Subcutaneous abdominal adipose tissue (tissue), 5 donors: ENCODE measurements around the gene LIPA.
A peak's percentile ranks its signal among the peaks of the same experiment; 100 is the strongest.
"Not testable (repeated sequence)": the region's sequence is repeated elsewhere in the genome, so short reads cannot be mapped to it uniquely, and the experiment has no call there.

Experiments
- H3K27ac ChIP-seq: one replicate; pipeline ENCODE4 v1.7.0; 2013; ENCODE audit warnings: low read depth, mild to moderate bottlenecking, inconsistent platforms, low read length, moderate library complexity
- H3K27me3 ChIP-seq, 5 donors: one replicate each; pipeline ENCODE4 v1.7.0; 2013; ENCODE audit warnings: low read length in 5 of 5, inconsistent platforms in 1 of 5; ENCODE audit not compliant: control insufficient read depth in 5 of 5, insufficient read depth in 4 of 5
- H3K36me3 ChIP-seq, 5 donors: one replicate each; pipeline ENCODE4 v1.7.0; 2013; ENCODE audit warnings: low read length in 5 of 5; ENCODE audit not compliant: control insufficient read depth in 5 of 5, insufficient read depth in 5 of 5
- H3K4me1 ChIP-seq, 5 donors: one replicate each; pipeline ENCODE4 v1.7.0; 2013; ENCODE audit warnings: low read length in 5 of 5, mild to moderate bottlenecking in 3 of 5, moderate library complexity in 1 of 5; ENCODE audit not compliant: control insufficient read depth in 5 of 5, insufficient read depth in 5 of 5
- H3K4me3 ChIP-seq, 5 donors: one replicate each; pipeline ENCODE4 v1.7.0; 2013; ENCODE audit warnings: low read length in 5 of 5, low read depth in 1 of 5
- H3K9ac ChIP-seq, 5 donors: one replicate each; pipeline ENCODE4 v1.7.0; 2013; ENCODE audit warnings: low read length in 5 of 5, mild to moderate bottlenecking in 4 of 5, moderate library complexity in 3 of 5
- H3K9me3 ChIP-seq, 5 donors: one replicate each; pipeline ENCODE4 v1.7.0; 2013; ENCODE audit warnings: low read length in 5 of 5; ENCODE audit not compliant: control insufficient read depth in 5 of 5
- donor health status: healthy.
- donor health status: healthy.
- donor health status: healthy.
- donor health status: healthy.
- donor health status: healthy.

The LIPA gene

DNA sequence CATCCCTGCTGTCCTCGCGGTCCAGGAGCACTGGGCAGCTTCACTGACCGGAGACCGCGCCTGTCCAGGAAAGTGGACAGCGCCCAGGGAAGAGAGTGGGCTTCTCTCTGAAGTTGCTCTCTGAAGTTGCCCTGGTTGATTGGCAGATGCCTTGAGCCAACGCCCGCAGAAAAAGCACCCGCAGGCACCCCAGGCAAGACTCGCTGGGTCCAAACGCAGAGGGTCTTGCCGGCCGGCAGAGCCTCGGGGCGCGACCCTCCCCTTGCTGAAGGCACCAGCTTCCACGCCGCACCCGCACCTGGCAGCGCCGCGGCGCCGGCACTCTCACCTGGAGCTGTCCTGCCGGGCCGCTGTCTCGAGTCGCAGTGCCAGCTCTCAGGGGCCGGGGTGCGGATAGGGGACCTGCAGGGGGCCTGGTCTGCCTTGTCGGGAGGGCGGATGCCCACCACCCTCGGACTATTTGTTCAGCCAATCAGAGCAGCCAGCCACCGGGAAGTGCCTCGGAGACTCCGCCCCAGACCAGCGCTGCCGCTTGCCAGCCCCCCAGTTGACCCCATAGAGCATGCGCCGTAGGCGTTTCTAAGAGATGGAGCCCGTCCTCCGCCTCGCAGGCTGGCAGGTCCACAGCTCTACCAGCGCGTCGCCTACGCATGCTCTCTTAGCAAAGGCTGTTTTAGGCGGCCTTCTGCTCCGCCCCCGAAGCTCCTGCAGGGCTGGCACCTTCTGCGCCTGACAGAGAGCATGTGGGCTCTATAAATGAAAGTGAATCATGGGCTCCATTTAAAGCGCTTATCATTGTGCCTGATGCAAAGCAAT, at the start of gene LIPA:
Gene LIPA (minus strand): TSS at position 367 of the 816 bp plus-strand sequence. CDS start 4,127 bp downstream, outside the sequence.
- peak within 1 kb of the TSS; percentile 29 to 89 (median 74) for H3K9ac ChIP-seq
- no peaks in the 10 kb centered on the region for H3K36me3 ChIP-seq
- peaks cover 0 to 28% (median 20%) of the 10 kb centered on the region in 5 donors for H3K4me1 ChIP-seq
- H3K27me3 ChIP-seq = no peaks in the 10 kb centered on the region
- peak within 1 kb of the TSS; percentile 82 to 95 (median 92) for H3K4me3 ChIP-seq
- H3K9me3 ChIP-seq = no peaks in the 10 kb centered on the region
- peak within 1 kb of the TSS; percentile 68 for H3K27ac ChIP-seq

DNA sequence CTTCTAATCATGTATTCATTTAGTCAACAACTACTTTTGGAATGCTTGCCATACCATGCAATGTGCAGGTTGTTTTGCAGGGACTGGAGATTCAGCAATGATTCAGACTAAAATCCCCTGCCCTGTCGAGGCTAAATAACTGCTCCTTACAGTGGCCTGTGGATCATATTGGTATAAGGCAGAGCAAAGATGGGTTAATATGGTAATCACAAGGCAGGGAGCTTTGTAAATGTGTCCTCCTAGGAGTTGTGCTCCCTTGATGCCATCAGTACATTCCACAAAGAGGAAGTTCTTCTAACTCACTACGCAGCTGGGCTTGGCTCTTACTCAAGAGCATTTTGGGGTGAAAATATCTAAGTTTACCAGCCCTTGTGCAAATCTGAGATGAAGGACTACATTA, 49.7 kb upstream of the LIPA start:
- peak overlapping the region; percentile 29 to 77 (median 75) for H3K9ac ChIP-seq
- peak overlapping the region; percentile 67 to 90 (median 74) for H3K4me3 ChIP-seq
- peaks cover 0 to 7% (median 4%) of the 10 kb centered on the region in 5 donors for H3K36me3 ChIP-seq
- no peaks in the 10 kb centered on the region for H3K9me3 ChIP-seq
- no peaks in the 10 kb centered on the region for H3K27me3 ChIP-seq
- peaks cover 3 to 52% (median 46%) of the 10 kb centered on the region in 5 donors for H3K4me1 ChIP-seq
- peak overlapping the region; percentile 90 for H3K27ac ChIP-seq

DNA sequence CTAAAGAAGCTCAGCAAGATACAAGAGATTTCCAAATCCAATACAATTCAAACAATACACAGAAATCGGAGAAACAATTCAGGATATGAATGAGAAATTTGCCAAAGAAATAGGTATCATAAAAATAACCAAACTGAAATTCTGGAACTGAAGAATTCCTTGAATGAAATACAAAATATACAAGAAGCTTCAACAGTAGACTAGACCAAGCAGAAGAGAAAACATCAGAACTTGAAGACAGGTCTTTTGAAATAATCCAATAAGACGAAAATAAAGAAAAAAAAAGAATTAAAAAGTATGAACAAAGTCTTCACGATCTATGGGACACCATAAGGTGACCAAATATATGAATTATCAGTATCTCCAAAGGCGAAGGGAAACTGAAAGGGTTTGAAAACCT, 47.5 kb upstream of the LIPA start:
- Histone ChIP-seq H3K27ac (no peak overlapping the region), H3K4me1 (peaks cover 6 to 60% (median 51%) of the 10 kb centered on the region in 5 donors), H3K27me3 (no peaks in the 10 kb centered on the region), H3K9me3 (no peaks in the 10 kb centered on the region), H3K4me3 (no peak overlapping the region), H3K36me3 (no peaks in the 10 kb centered on the region), H3K9ac (no peak overlapping the region)

DNA sequence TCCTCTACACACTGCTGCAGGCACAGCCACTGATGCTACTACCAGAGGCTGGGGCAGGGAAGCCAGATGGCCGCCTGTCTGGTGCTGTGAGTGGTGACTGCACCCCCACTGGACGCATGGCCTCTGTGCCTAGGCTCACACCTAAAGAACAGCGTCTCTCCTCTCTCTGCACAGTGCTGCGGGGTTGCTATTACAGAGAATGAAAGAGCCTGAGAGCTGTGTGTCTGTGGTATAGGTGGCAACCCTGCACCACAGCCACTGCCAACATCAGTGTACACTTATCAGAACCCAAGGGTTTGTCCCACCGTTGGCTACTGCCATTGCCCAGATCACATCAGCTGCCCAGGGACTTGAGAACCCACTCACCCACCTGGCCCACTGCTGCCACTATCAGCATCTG, 46.2 kb upstream of the LIPA start:
- Histone ChIP-seq H3K36me3 (no peaks in the 10 kb centered on the region), H3K27me3 (no peaks in the 10 kb centered on the region), H3K4me1 (peaks cover 6 to 49% (median 39%) of the 10 kb centered on the region in 5 donors), H3K4me3 (no peak overlapping the region), H3K27ac (no peak overlapping the region), H3K9ac (no peak overlapping the region), H3K9me3 (no peaks in the 10 kb centered on the region)

DNA sequence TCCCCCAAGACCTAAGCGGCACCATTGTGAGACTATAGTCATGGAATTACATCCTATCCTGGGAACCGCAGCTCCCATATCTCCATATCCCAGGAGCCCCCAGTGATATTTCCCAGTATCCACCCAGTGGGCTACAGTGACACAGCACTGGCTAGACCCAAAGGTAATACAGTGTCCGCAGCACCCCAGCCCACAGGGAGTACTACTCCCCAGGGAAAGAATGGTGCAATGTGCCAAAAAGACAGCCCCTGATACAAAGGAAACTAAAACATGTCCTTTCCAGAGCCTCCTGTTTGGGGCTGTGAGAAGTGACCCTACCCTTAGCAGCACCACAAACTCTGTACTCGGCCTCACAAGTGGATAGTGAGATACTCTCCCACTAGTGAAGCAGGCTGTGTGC, 45.8 kb upstream of the LIPA start:
- no peak overlapping the region for H3K4me3 ChIP-seq
- no peak overlapping the region for H3K9ac ChIP-seq
- H3K36me3 ChIP-seq = no peaks in the 10 kb centered on the region
- H3K27ac ChIP-seq = no peak overlapping the region
- peaks cover 6 to 45% (median 34%) of the 10 kb centered on the region in 5 donors for H3K4me1 ChIP-seq
- H3K9me3 ChIP-seq = no peaks in the 10 kb centered on the region
- H3K27me3 ChIP-seq = no peaks in the 10 kb centered on the region

DNA sequence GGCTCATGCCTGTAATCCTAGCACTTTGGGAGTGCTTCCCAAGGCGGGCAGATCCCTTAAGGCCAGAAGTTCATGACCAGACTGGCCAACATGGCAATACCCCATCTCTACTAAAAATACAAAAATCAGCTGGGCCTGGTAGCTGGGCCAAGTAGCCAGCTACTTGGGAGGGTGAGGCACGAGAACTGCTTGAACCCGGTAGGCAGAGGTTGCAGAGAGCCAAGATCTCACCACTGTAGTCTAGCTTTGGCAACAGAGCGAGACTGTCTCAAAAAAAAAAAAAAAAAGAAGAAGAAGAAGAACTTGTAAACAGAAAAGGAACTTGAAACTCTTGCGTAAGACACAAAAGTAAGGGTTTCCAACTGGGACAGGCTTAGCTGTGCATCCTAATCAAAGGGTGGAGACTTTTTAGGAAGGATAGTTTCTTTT, 44.7 kb upstream of the LIPA start:
- H3K9ac ChIP-seq = peak overlapping the region in 2 of 5 donors; percentile 19 to 46
- no peaks in the 10 kb centered on the region for H3K27me3 ChIP-seq
- H3K27ac ChIP-seq = peak overlapping the region; percentile 94
- H3K9me3 ChIP-seq = no peaks in the 10 kb centered on the region
- peaks cover 5 to 35% (median 26%) of the 10 kb centered on the region in 5 donors for H3K4me1 ChIP-seq
- no peaks in the 10 kb centered on the region for H3K36me3 ChIP-seq
- H3K4me3 ChIP-seq = peak overlapping the region in 1 of 5 donors; percentile 29

DNA sequence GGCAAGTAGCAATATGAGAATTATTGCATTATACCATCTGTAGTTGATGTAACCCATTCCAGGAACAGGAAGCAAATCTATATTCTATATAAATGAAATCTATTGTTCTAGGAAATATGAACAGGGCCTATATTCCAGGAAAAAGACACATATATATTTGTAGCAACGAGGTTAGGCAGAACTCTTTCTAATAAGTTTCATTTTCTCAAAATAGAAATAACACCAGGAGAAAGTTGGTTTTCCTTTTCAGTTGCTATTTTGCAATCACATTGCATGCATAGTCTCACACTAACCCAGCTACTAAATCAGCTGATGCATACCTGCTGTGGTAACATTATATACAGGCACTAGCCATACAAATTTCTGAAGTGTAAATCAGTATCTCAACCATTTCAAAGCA, 44.0 kb upstream of the LIPA start:
- Histone ChIP-seq H3K27ac (peak overlapping the region; percentile 94), H3K4me3 (no peak overlapping the region), H3K9ac (peak overlapping the region in 1 of 5 donors; percentile 19), H3K36me3 (no peaks in the 10 kb centered on the region), H3K4me1 (peaks cover 3 to 29% (median 22%) of the 10 kb centered on the region in 5 donors), H3K9me3 (no peaks in the 10 kb centered on the region), H3K27me3 (no peaks in the 10 kb centered on the region)

DNA sequence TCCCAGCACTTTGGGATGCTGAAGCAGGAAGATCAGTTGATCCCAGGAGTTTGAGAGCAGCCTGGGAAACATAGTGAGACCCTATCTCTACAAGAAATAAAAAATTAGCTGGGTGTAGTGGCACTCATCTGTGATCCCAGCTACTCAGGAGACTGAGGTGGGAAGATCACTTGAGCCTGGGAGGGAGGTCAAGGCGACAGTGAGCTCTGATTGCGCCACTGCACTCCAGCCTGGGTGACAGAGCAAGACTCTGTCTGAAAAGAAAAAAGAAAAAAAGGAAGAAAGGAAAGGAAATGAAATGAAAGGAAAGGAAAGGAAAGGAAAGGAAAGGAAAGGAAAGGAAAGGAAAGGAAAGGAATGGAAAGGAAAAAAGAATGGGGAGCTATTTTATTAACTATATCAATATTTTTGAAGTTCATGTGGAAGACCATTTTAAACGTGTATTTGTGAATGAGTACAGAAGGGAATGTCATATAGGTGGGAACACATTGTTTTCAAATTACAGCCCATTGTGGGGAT, 43.2 kb upstream of the LIPA start:
- H3K27ac ChIP-seq = peak overlapping the region; percentile 94
- no peak overlapping the region for H3K9ac ChIP-seq
- H3K36me3 ChIP-seq = no peaks in the 10 kb centered on the region
- no peak overlapping the region for H3K4me3 ChIP-seq
- no peaks in the 10 kb centered on the region for H3K27me3 ChIP-seq
- peaks cover 3 to 29% (median 22%) of the 10 kb centered on the region in 5 donors for H3K4me1 ChIP-seq
- H3K9me3 ChIP-seq = no peaks in the 10 kb centered on the region

DNA sequence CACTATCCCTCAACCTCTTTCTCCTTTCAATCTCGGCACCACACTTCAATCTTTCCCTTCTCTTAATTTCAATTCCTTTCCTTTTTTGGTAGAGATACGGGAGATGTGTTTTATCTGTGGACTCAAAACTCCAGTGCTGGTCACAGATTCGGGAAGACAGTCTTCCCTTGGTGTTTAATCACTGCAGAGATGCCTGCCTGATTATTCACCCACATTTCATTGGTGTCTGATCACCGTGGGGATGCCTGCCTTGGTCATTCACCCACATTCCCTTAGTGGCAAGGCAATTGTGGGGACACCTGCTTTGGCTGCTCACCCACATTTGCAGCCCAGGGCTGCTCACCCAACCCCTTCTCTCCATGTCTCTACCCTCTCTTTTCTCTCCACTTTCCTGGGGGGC, 33.7 kb upstream of the LIPA start:
- H3K36me3 ChIP-seq, H3K9me3 ChIP-seq, H3K9ac ChIP-seq, H3K27me3 ChIP-seq, H3K4me3 ChIP-seq, H3K27ac ChIP-seq: not testable (repeated sequence)
- peaks cover 0 to 21% (median 16%) of the 10 kb centered on the region in 5 donors for H3K4me1 ChIP-seq

DNA sequence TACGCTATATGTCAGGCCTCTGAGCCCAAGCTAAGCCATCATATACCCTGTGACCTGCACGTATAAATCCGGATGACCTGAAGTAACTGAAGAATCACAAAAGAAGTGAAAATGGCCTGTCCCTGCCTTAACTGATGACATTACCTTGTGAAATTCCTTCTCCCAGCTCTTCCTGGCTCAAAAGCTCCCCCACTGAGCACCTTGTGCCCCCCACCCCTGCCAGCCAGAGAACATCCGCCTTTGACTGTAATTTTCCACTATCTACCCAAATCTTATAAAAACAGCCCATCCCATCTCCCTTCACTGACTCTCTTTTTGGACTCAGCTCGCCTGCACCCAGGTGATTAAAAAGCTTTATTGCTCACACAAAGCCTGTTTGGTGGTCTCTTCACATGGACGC, 33.1 kb upstream of the LIPA start:
- peaks cover 0 to 22% (median 19%) of the 10 kb centered on the region in 5 donors for H3K4me1 ChIP-seq
- H3K9ac ChIP-seq, H3K27me3 ChIP-seq, H3K9me3 ChIP-seq, H3K27ac ChIP-seq, H3K36me3 ChIP-seq, H3K4me3 ChIP-seq: not testable (repeated sequence)
